ENCODE measurements around the gene DSG2.
A peak's percentile ranks its signal among the peaks of the same experiment; 100 is the strongest.

The DSG2 gene

GRCh38 chr18:31579375-31579774, 81.4 kb downstream of the DSG2 start (continued):
- TF ChIP-seq CSDC2 (CRISPR knock-in tag; IDR thresholded peaks at IDR 0.05) (no peak), BACH2 (CRISPR knock-in tag; IDR thresholded peaks at IDR 0.05; ENCODE audit: borderline replicate concordance) (no peak), ISL1 (CRISPR knock-in tag; IDR thresholded peaks at IDR 0.05) (no peak)

- ATAC-seq = peak; percentile 71
- peak; percentile 52 for TF ChIP-seq ISL1 (CRISPR knock-in tag; IDR thresholded peaks at IDR 0.05)
- no peak for TF ChIP-seq SNAI2 (CRISPR knock-in tag; IDR thresholded peaks at IDR 0.05)
Observed at GRCh38 chr18:31581498-31582197, 83.7 kb downstream of the DSG2 start.

GRCh38 chr18:31583185-31583854, 85.3 kb downstream of the DSG2 start:
- TF ChIP-seq ZFP3 (CRISPR knock-in tag; IDR thresholded peaks at IDR 0.05) = no peak
- no peak for ATAC-seq

- TF ChIP-seq CSRNP3 (CRISPR knock-in tag; IDR thresholded peaks at IDR 0.05) = no peak
- no peak for ATAC-seq
Observed at GRCh38 chr18:31585991-31586390, 88.0 kb downstream of the DSG2 start.

- ATAC-seq = no peak
- TF ChIP-seq CREB5 (CRISPR knock-in tag; IDR thresholded peaks at IDR 0.05; ENCODE audit: low read depth) (no peak), ZNF565 (CRISPR knock-in tag; conservative IDR thresholded peaks at IDR 0.05; ENCODE audit: low read depth) (no peak), CSRNP3 (CRISPR knock-in tag; IDR thresholded peaks at IDR 0.05) (no peak), TSHZ2 (CRISPR knock-in tag; IDR thresholded peaks at IDR 0.05) (no peak), ZNF70 (CRISPR knock-in tag; IDR thresholded peaks at IDR 0.05) (no peak), ARNTL (CRISPR knock-in tag; IDR thresholded peaks at IDR 0.05; ENCODE audit: borderline replicate concordance, low read depth) (no peak), BACH2 (CRISPR knock-in tag; IDR thresholded peaks at IDR 0.05; ENCODE audit: borderline replicate concordance) (no peak), SNAI2 (CRISPR knock-in tag; IDR thresholded peaks at IDR 0.05) (no peak), ZFP3 (CRISPR knock-in tag; IDR thresholded peaks at IDR 0.05) (no peak), POU6F1 (CRISPR knock-in tag; IDR thresholded peaks at IDR 0.05; ENCODE audit: borderline replicate concordance, low read depth) (no peak), PPARA (CRISPR knock-in tag; IDR thresholded peaks at IDR 0.05; ENCODE audit: borderline replicate concordance) (no peak), ZC3H10 (CRISPR knock-in tag; IDR thresholded peaks at IDR 0.05) (no peak)
Observed at GRCh38 chr18:31586616-31587015, 88.6 kb downstream of the DSG2 start.
